Urinary bladder (tissue), 4 donors: ENCODE data around the gene QKI. TPM values are rescaled to one million over a fixed set of nuclear protein-coding genes. Genes with fewer than 3 reads are reported as not detected.

Experiments used
- DNase-seq: peaks from one replicate; pipeline ENCODE4 v3.0.0-alpha.2; 2015; ENCODE audit errors: extremely low spot score
- H3K27ac ChIP-seq: one replicate; pipeline ENCODE4 v1.5.1; 2013; ENCODE audit warnings: low read depth, mild to moderate bottlenecking, moderate library complexity
- H3K36me3 ChIP-seq: one replicate; pipeline ENCODE4 v1.6.1; 2013; ENCODE audit warnings: mild to moderate bottlenecking, moderate library complexity; ENCODE audit not compliant: insufficient read depth
- H3K4me1 ChIP-seq: one replicate; pipeline ENCODE4 v1.6.1; 2013; ENCODE audit warnings: mild to moderate bottlenecking, moderate library complexity; ENCODE audit not compliant: insufficient read depth
- H3K4me3 ChIP-seq: one replicate; pipeline ENCODE4 v1.5.1; 2013; ENCODE audit warnings: low read depth, low read length
- WGBS: extraction: QIAGEN DNeasy Blood & Tissue Kit; methylation state at CpG from one replicate; pipeline ENCODE4 v1.1.7; 2013; 5-methylcytosine and 5-hydroxymethylcytosine counted together
- polyA plus RNA-seq: library from polyadenylated mRNA; stranded (reverse); fragments of 200-250 nt; gene quantifications from one replicate; pipeline ENCODE4 v1.2.3, GENCODE V29; 2013
- total RNA-seq: library from RNA; depleted of rRNA; stranded (reverse); fragments of >200 nt; gene quantifications from one replicate; pipeline ENCODE4 v1.2.3, GENCODE V29; 2014
- donor health status: healthy with polysubstance abuse.
- donor health status: healthy.

QKI gene
- total and polyA plus RNA-seq, 2 donors, result 72.2 to 185 TPM

DNA sequence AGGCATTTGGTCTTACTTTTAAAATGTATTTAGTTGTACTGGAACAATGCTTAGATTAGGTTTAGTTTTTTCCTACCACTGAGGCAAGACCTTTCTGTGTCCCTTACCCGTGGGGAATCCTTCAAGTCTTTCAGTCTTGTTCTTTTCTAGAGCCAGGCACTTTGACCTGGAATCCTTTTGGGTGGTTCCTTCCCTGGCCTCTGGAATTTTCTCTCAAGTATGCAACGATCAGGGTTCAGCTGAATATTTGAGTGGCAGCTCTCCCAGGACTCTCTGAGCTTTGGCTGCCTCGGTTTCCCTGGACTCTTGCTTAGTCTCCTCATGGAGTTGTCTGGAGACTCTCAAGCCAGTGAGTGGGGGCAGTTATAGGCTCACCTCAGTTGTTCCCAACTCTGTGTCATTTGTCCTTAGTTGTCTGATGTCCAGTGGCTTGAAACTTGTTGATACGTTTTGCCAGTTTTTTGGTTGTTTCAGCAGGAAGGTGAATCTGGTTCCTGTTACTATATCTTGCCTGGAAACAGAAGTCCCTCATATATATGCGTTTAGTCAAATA lies 118.1 kb downstream of the QKI start:
- H3K4me1 ChIP-seq, result peaks cover 3% of the 10 kb centered on the region
- DNase-seq, result no peak
- H3K4me3 ChIP-seq, result no peak overlapping the region
- 79% methylated on average over 5 of the region's 5 CpGs for WGBS
- H3K36me3 ChIP-seq, result no peaks in the 10 kb centered on the region
- H3K27ac ChIP-seq, result no peak overlapping the region

DNA sequence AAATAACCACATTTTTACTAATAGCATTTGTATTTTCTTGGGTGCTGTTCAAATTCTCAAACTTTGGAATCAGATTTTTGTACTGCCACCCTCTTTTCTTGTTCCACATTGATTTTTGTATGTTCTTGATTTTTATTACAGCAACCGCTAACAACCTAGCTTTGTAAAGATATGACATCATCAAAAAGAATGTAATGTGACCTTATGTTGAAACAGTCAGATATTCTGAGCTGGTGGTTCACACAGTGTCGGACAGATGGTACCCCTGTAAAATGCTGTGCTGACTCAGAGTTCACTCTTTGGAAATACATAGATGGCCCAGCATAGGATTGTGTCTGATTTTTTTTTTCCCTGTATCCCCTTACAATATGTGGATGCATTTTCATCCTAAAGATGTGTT lies 118.9 kb downstream of the QKI start:
- Histone ChIP-seq H3K4me3 (no peak overlapping the region), H3K36me3 (no peaks in the 10 kb centered on the region)

DNA sequence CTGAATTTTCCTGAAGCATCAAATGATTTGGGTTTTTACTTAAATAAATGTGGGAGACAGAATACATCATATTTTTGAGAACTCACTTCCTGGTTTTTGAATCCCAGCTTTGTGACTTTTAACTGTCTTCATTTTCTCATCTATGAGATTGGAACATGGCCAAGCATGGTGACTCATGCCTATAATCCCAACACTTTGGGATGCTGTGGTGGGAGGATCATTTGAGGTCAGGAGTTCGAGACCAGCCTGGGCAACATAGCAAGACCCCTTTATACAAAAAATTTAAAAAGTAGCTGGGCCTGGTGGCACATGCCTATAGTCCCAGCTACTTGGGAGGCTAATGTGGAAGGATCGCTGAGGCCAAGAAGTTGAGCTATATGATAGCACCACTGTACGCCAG lies 122.3 kb downstream of the QKI start:
- Histone ChIP-seq H3K27ac (no peak overlapping the region), H3K4me1 (no peaks in the 10 kb centered on the region), H3K36me3 (no peaks in the 10 kb centered on the region), H3K4me3 (no peak overlapping the region)
- 97% methylated on average over 3 of the region's 3 CpGs for WGBS
- no peak for DNase-seq

More for the DNA sequence above, 118.9 kb downstream of the QKI start:
- Histone ChIP-seq H3K27ac (no peak overlapping the region), H3K4me1 (peaks cover 3% of the 10 kb centered on the region)
- WGBS, result 40% methylated on average over 2 of the region's 2 CpGs
- no peak for DNase-seq

DNA sequence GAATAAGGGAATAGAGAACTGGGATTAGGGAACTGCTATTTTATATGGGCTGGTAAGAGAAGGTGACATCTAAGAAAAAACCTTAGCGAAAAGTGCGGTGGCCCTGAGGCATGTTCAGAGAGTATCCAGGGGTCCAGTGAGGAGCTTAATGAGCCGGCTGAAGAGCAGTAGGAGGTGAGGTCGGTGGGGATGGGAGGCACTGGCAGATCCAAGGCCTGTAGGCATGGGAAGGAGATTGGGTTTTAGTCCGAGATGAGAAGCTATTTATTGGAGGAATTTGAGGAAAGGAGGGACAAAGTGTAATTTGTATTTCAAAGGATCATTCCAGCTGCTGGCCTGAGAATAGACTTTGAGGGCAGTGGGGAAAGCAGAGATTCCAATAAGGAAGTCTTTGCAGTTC lies 123.8 kb downstream of the QKI start:
- no peaks in the 10 kb centered on the region for H3K4me1 ChIP-seq
- H3K36me3 ChIP-seq, result no peaks in the 10 kb centered on the region
- H3K27ac ChIP-seq, result no peak overlapping the region
- 78% methylated on average over 5 of the region's 5 CpGs for WGBS
- DNase-seq, result no peak
- H3K4me3 ChIP-seq, result no peak overlapping the region

DNA sequence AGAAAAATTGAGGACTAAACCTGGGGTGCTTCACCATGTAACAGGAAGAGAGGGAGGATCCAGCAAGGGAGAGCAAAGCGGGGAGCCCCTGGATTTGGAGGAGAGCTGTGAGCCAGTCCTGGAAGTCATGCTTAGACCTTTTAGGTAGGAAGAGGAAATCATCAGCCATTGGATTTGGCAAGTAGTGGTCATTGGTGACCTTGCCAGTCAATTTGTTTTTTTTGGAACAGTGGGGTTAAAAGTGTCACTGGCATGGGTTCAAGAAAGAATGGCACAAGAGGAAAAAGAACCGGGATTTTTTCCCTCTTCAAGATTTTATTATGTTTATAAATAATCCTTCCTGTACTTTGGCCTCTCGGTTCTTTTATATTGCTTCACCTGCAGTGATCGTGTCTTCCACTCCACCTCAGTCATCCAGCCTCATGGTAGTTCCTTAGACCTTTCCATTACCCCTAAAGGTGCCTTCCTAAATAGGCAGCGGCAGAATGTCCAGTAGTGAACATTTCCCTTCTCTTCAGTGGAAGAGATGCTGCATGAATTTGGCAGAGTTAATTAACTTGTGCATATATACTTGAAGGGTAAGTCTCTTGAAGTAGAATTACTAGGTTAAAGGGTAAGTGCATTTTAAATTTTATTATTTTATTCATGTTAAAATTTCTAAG lies 124.7 kb downstream of the QKI start:
- no peak overlapping the region for H3K27ac ChIP-seq
- no peaks in the 10 kb centered on the region for H3K36me3 ChIP-seq
- no peaks in the 10 kb centered on the region for H3K4me1 ChIP-seq
- no peak for DNase-seq
- H3K4me3 ChIP-seq, result no peak overlapping the region
- WGBS, result 65% methylated on average over 5 of the region's 5 CpGs

DNA sequence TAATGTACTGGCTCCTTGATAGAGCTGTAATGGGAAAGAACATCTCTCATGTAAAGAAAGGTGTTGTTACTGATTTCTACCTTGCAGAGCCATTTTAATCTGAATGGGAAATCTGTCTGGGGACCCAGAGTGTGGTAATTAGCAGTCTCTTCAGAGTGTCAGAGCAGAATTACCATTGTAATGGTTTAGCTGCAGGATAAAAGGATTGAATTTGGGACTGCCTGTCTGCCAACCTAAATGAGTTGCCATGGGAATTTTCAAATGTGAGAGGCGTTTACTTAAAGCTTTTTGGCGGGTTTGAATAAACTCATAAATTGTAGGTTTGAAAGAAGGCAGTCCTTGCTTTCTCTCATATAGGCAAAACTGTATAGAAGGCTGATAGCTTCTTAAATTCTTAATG lies 128.8 kb downstream of the QKI start:
- no peaks in the 10 kb centered on the region for H3K4me1 ChIP-seq
- WGBS, result 75% methylated on average over 2 of the region's 2 CpGs
- no peak overlapping the region for H3K27ac ChIP-seq
- DNase-seq, result no peak
- H3K4me3 ChIP-seq, result no peak overlapping the region
- H3K36me3 ChIP-seq, result peaks cover 2% of the 10 kb centered on the region

DNA sequence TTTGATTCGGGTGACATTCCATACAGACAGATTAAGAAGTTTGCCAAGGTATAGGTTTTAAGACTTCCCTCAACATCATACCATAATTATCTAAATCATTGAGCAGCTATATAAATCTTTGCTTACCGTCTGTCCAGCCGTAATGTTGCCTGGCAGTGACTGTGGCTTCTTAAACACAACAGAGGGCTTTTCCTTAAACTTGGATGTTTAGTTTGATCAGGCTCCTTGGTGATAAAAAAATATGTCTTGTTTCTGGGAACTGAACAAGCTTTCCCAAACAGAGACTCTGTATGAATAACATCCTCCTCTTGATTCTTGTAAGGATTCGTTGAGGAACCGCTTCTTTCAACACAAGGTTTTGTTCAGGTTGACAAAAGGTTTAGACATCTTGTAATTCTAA lies 130.9 kb downstream of the QKI start:
- DNase-seq, result no peak
- peaks cover 2% of the 10 kb centered on the region for H3K36me3 ChIP-seq
- H3K4me1 ChIP-seq, result no peaks in the 10 kb centered on the region
- WGBS, result 61% methylated on average over 5 of the region's 5 CpGs
- H3K27ac ChIP-seq, result no peak overlapping the region
- no peak overlapping the region for H3K4me3 ChIP-seq

DNA sequence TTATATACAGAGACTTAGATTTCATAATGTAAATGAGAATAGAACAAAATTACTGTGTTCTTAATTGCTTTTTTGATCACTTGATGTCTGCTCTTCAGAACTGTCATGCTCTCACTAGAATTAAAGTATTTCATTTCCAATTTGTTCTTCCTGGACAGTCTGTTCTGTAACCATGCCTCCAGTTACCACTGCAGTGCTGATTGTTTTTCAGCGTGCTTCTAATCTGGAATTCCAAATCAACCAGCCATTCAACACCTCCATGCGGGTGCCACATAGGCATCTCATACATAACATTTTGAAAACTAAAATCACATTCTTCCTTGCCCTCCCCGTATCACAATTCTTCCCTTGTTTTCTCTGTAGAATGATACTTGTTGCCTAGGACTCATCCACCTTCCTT lies 132.8 kb downstream of the QKI start:
- H3K27ac ChIP-seq, result no peak overlapping the region
- no peaks in the 10 kb centered on the region for H3K4me1 ChIP-seq
- no peak for DNase-seq
- peaks cover 3% of the 10 kb centered on the region for H3K36me3 ChIP-seq
- no peak overlapping the region for H3K4me3 ChIP-seq
- WGBS, result 96% methylated on average over 3 of the region's 3 CpGs

DNA sequence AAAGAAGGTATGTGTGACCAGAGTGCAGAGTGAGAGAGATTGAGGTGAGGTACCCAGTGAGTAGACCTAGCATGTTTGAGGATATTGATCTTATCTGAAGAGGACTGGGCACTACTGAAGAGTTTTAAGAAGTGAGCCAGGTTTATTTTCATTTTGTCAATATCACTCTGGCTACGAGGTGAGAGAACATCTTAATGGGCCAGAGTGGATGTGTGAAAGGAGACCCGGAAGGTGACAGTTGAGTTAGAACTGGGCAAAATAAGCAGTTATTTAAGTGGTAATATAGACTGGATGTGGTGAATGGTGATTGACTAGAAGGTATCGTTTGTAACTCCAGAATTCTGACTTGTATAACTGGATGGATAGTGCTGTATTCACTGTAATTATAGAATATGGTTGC lies 134.1 kb downstream of the QKI start:
- peaks cover 3% of the 10 kb centered on the region for H3K36me3 ChIP-seq
- no peak for DNase-seq
- no peak overlapping the region for H3K4me3 ChIP-seq
- no peak overlapping the region for H3K27ac ChIP-seq
- 81% methylated on average over 3 of the region's 3 CpGs for WGBS
- no peaks in the 10 kb centered on the region for H3K4me1 ChIP-seq

DNA sequence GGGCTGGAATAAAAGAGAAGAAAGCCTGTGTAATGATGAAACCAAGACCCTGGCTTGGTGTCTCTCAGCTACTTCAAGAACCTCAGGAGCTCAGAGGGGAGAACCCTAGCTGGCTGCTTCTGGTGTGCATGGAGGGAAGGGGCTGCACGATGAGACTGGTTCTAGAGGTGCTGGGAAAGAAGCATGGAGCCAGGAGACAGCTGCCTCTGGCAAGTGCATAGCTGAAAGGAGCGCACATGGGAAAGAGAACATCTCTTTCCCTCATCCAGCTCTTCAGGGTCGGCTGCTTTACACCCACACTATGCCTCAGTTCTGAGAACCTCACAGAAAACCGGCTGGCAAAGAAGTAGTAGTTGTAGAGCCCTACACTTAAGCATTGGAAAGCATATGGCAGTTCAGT lies 139.5 kb downstream of the QKI start:
- Histone ChIP-seq H3K27ac (no peak overlapping the region), H3K4me1 (no peaks in the 10 kb centered on the region), H3K4me3 (no peak overlapping the region), H3K36me3 (peaks cover 8% of the 10 kb centered on the region)
- DNase-seq, result no peak
- 86% methylated on average over 4 of the region's 4 CpGs for WGBS

DNA sequence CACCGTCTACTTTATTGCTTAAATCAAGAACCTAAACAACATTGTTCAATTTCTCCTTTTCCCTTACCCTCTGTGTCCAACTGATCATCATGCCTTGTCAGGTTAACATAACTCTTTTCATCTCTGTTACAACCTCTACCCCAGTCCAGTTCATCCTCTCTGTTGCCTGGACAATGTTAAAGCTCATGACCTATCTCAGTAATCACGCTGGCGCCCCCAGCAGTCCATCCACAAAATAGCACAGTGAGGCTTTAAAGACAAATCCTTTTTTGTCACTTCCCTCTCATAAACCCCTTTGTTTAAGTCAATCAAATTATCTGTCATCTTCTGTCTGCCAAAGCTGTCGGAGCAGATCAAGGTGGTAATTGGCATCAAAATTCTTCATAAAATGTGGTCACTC lies 140.1 kb downstream of the QKI start:
- no peak for DNase-seq
- peaks cover 8% of the 10 kb centered on the region for H3K36me3 ChIP-seq
- 75% methylated on average over 4 of the region's 4 CpGs for WGBS
- H3K4me3 ChIP-seq, result no peak overlapping the region
- no peaks in the 10 kb centered on the region for H3K4me1 ChIP-seq
- H3K27ac ChIP-seq, result no peak overlapping the region

DNA sequence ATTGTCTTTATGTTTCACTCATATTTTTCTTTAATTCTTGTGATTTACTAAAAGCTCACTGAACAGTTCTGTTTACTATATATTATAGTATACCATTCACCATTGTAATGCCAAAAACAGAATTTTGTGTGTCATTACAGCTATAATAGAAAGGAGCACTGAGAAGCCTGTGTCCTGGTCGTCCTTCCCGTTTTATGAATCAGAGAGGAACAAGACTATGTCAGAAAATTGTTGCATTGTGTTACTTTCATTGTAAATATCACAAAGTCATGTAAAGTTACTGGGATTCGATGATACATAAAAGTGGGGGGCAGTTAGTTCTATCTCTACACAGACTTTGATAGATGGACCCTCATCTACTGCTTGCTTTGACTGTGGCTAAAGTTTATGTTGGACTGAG lies 145.1 kb downstream of the QKI start:
- 61% methylated on average over 3 of the region's 3 CpGs for WGBS
- Histone ChIP-seq H3K36me3 (peaks cover 8% of the 10 kb centered on the region), H3K4me1 (no peaks in the 10 kb centered on the region), H3K27ac (no peak overlapping the region), H3K4me3 (no peak overlapping the region)
- DNase-seq, result no peak

DNA sequence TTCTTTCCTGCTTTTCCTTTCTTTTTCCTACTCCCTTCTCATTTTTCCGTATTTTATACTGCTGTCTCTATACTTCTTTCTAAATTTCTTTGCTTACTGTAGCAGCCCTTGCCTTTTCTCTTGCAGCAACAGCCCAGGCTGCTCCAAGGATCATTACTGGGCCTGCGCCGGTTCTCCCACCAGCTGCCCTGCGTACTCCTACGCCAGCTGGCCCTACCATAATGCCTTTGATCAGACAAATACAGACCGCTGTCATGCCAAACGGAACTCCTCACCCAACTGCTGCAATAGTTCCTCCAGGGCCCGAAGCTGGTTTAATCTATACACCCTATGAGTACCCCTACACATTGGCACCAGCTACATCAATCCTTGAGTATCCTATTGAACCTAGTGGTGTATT lies 148.8 kb downstream of the QKI start:
- peaks cover 7% of the 10 kb centered on the region for H3K36me3 ChIP-seq
- no peak overlapping the region for H3K27ac ChIP-seq
- no peaks in the 10 kb centered on the region for H3K4me1 ChIP-seq
- no peak for DNase-seq
- WGBS, result 92% methylated on average over 8 of the region's 8 CpGs
- H3K4me3 ChIP-seq, result no peak overlapping the region

DNA sequence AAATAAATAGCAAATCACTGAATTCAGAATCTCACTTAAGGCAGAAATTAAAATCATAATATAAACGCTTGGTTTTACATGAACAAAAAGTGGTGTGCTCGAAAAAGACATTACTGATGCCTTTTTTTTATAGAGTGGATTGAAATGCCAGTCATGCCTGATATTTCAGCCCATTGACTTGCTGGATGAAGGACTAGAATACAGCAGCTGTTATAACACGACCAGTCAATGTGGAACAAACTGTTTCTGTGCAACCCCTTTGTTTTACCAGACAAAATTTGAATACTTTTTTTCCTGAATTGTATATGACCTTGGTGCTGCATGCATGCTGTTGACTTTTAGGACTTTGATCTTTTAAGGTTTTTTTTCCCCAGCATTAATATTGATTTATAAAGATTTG lies 150.0 kb downstream of the QKI start:
- DNase-seq, result no peak
- H3K36me3 ChIP-seq, result peaks cover 2% of the 10 kb centered on the region
- H3K4me3 ChIP-seq, result no peak overlapping the region
- no peaks in the 10 kb centered on the region for H3K4me1 ChIP-seq
- no peak overlapping the region for H3K27ac ChIP-seq
- WGBS, result 82% methylated on average over 3 of the region's 3 CpGs

DNA sequence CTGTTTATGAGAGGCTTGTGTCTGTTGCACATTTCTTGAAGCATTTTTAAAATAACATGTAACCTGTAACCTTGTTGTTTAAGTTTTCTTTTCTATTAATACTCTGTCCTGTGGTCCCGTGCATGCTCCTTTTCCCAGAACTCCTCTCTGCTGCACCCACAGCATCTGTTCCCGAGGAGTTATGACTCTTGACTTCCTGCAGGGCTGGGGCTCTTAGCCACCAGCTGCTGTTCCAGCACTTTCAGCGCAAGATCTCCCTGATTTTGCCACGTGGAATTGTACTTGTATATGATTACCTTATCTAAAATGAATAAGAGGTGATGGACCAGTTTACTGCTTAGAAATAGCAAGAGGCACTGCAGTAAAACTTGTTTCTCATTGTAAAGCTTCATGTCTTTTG lies 150.6 kb downstream of the QKI start:
- 54% methylated on average over 4 of the region's 4 CpGs for WGBS
- Histone ChIP-seq H3K27ac (no peak overlapping the region), H3K36me3 (peaks cover 2% of the 10 kb centered on the region), H3K4me1 (no peaks in the 10 kb centered on the region), H3K4me3 (no peak overlapping the region)
- no peak for DNase-seq
